ENCODE measurements around the gene KCNT1.

DNA sequence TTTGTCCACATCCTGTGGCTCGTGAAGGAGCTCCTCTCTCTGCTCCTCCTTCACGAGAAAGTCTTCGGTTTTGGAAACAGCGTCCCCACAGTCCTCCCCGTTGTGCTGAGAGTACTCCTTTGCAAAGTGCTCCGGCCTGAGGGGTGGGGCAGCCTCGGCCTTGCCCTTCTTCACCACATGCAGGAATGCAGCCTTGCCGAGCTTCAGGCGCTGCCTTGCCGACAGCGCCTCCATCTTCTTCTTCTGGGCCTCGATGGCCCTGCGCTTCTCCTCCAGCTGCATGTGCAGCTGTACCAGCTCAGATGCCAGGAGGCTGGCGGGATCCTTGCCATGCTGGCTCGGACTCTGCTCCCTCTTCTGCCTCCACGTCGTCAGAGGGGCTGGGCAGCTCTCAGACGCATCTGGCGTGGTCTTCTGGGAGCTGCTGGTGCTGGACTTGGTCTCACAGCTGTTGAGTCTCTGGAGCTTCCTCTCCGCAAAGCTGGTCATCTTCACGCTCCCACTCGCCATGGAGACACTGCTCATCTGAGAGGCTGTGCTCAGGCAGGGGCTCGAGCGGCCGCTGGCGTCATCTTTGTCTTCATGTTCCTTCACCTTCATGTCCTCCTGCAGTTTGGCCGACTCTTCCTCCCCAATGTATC is 119.9 kb downstream of the KCNT1 start:
- TF ChIP-seq CTCF (IDR thresholded peaks at IDR 0.05) (no peak), POLR2A (IDR thresholded peaks at IDR 0.05) (no peak), EP300 (IDR thresholded peaks at IDR 0.05) (no peak)
